ENCODE data around the gene RXRG.

RXRG gene

DNA sequence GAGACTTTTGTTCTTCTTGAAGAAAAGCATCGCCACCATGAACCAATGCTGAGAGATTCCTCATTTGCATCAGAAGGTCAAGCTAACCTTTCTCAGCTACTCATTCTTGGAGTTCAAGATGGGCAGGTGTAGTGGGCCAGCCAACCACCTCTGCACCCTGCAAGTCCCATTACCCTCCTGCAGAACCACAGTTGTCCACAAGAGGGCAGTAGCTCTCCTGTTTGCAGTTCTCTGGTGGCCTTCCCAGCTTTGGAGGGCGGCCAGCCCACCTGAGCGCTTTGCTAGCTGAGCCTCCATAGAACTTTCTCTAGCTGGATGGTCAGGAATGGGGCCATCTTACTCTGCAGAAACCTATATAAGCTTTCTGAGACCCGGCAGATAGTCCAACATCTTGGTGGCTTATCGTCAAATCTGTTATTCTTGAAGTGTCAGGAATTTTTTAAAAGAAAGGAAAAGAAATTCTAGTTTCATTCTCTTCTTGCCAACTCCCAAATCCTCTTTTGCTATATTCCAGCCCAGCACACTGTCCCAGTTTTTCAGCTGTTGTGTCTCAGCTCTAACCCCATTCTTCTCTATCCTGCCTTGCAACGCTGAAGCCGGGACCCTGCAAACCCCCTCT is 77.4 kb downstream of the RXRG start:
- DNase-seq (ENCODE audit: low spot score) = no peak

DNA sequence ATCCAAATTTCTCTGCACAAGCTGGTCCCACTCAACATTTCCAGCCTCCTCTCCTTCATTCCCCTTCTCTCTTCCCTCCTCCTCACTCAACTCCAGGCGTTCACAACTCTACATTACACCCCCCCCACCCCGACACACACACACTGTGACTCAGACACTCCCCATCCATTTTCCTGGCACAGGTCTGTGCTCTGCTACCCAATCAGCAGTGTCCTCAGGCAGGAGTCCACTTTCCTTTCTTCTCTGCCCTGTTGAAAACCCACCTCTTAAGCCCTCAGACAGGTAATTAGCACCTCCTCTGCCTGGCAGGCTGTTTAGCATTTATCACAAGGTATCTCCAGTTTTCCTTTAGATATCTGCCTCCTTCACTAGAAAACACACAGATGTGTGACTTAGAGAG is 79.6 kb downstream of the RXRG start:
- no peak for DNase-seq (ENCODE audit: low spot score)

DNA sequence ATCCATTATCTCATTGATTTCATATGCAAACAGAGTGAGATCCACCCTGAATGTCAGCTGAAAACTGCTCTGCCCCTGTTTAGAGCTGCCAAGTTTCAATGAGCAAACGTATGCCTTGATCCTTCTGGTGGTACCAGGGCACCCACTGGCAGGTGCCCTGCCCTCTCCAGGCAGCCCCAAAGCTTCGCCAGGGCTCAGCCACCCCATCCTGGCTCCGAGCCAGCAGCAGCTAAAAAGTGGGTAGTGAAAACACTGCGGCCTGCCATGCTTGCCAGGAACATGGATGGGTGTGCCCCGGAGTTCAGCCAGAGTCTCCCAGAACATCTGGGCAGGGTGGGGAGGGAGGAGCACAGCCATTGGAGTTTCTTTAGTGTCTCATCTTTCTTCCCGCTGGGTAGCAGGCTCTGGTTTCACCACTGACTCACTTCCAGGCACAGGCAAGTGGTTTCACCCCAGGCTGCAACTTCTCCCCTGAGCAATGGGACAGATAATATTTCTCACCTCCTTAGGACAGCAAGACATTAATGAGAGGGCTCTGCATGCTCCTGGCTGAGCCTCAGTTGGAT is 80.3 kb downstream of the RXRG start:
- no peak for DNase-seq (ENCODE audit: low spot score)

DNA sequence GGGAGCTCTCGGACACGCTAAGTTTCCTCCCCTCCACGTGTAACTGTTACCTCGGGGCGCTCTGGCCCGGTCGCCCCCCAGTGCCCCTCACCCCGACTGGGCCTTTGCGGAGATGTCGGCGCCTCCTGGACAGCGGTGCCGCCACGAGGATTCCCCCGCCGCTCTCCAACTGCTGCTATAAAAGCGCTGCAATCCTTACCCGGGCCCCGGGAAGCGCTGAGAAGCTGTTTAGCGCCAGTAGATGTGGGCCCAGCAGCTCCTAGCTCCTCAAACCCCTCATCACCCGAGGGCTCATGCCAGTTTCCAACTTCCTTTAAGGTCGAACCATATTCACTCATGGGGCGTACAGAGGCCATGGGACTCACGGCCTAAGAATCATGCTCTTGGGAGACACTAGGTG is 88.0 kb downstream of the RXRG start:
- DNase-seq (ENCODE audit: low spot score) = no peak

DNA sequence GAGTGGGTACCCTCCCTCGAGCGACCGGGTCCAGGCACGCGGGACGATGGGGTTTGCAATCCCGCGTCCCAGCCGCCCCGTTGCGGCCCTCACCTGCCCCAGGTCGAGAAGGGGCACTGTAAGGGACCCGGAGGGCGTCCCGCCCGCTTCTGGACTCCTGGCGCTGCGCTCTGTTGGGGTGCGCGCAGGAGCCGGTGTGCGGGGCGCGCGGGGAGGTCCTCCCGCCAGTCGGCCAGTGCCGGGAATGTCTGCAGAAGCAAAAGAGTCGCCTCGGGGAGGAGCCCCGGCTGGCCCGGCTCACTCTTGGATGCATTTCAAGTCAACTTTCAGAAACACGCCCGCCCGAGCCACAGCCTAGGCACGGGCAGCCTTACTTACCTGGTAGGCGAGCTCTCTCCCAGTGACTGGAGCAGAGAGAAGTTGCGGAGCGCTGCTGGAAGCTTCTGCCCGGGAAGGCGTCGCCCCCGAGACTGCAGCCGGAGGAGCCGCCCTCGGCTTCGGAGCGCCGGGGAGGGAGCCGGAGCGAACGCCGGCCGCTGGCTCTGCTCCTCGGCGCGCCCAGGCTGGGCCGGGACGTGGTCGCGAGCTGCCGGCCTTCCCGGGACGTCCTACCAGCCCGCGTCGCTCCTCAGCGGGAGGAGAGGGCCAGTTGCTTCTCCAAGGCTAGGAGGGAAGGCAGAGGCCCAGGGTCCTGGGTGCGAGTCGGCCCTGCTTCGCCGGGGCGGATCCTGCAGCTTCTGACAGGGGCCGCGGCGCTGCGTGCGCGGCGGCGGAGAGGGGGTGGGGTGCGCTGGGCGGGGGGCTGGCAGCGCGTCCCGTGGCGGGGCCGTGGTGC is 88.7 kb downstream of the RXRG start, which contains the start of gene LMX1A:
TSS of gene LMX1A (minus strand) at position 739 of the 835 bp plus-strand sequence. CDS start 1,156 bp downstream, outside the sequence.
- DNase-seq (ENCODE audit: low spot score) = peak; percentile 78

DNA sequence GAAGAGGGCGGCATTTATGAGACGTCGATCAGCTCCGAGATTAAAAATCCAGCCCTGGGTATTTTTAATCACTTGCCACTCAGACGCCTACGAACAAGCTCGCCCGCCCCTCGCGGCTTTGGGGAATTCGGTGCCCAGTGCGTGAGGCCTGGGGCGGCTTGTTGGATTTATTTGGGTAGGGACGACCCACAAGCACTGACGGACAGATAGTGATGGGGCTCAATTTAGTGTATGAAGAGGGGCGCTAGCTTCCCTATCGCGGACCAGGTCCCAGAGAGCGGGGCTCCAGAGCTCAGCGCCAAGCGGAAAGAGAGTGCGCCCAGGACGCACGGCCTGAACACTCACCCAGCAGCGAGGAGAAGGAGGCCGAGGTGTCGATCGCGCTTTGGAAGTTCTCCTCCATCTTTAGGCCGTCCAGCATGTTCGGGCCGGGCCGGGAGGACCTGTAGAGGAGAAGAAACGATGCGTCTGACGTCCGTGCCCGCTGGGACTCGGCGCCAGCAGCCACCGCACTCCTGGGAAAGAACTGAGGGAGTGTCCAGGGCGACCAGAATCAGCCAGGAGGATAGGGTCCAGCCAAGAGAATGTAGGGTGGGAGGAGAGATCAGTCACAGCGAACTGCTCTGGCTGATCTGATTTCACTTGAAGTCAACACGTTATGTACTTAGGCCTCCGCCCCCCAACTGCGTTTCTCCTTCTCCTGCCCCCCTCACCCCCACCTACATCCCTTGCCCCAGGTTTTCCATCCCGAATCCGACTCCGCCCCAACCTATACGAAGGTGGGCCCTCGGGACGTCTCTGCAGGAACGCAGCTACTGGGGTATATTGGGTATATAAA is 89.6 kb downstream of the RXRG start:
- DNase-seq (ENCODE audit: low spot score) = no peak

DNA sequence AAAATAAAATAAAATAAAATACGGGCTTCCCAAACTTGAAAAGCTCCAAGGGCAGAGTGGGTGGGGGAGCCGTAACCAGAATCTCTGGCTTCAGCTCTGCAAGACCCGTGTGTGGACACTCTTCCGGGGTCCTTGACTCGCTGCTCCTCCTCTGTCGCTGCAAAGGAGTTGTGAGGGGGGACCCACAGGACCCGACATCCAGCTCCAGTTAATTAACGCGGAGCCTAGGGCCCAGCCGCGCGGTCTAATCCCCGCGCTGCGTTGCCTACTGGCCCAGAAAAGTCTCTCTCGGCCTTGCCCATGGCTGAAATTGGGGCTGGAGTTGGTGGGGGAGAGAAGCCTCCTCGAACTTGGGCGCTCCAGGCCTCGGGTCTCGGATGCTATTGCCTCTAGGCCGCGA is 90.2 kb downstream of the RXRG start:
- no peak for DNase-seq (ENCODE audit: low spot score)

DNA sequence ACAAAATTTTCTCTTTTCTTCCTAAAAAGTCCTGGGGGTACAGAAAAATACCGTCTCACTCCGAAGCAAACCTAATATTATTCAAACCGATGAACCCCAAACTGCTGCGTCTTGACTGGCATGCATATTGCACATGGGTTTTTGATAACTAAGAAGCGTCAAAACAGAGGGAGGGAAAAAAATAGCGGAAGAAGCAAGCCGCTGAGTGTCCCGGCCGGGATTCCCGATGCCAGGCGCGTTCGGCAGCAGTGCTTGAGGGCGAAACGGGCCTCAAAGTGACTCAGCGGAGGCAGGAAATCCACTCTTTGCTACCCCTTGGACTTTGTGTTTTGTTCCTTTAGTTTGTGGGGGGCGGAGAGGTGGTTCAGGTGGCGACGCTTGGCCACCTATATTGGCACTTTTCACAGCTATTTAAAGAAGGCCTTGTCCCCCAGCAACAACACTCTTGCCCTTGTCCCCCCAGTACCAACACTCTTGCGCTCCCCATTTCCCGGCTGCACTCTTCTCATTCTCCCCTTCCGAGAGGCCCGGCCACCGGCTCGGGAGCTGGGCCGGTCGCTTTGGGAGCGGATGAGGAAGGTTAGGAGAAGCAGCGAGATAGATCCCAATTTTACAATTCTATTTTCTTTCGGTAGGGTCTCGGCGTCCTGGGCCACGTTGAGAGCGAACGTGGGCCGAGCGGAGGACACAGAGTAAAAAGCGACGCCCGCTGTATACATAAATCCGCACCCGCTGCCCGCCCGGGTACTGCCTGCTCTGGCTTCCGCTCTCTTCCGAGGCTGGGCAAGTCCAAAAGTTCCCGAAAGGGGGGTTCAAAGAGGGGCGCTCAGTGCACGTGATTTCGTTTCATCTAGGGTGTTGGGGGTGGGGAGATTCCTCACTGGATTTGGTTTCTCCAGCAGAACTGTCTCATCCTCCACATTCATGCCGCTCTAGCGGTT is 90.9 kb downstream of the RXRG start:
- no peak for DNase-seq (ENCODE audit: low spot score)

DNA sequence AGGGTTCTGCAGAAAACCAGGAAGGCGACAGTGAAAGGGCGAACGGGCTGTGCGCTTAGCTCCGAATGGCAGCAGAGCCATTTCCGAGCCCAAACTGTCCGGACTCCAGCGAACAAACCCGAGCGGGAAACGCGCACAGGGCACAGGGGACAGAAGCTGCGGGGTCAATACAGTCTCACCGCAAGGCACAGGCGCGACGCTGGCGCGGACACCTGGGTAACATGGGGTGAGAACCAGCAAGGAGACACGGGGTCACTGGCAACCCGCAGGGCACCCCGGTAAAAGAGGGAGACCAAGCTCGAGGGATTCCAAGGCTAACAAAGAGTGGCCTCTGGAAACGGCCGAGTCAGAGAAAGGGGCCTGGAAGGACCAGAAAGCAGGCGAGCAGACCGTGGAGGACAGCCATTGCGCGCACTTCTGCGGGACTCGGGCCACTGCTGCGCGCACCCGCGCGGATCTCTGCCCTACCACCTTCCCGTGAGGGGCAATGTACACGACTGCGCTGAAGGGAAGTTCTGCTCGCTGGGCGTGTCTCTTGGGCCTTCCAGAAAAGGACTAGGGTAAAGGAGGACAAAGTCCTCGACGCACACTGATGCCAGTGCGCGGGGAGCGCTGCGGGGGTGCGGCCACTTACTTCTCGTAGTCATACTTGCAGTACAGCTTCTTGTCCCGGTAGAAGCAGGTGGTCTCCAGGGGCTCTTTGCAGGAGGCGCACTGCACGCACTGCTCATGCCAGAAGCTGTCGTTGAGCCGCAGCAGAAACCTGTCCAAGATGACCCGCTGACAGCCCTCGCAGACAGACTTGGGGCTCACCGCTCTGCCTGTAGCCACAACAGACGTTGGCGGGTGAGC is 92.3 kb downstream of the RXRG start:
- no peak for DNase-seq (ENCODE audit: low spot score)

DNA sequence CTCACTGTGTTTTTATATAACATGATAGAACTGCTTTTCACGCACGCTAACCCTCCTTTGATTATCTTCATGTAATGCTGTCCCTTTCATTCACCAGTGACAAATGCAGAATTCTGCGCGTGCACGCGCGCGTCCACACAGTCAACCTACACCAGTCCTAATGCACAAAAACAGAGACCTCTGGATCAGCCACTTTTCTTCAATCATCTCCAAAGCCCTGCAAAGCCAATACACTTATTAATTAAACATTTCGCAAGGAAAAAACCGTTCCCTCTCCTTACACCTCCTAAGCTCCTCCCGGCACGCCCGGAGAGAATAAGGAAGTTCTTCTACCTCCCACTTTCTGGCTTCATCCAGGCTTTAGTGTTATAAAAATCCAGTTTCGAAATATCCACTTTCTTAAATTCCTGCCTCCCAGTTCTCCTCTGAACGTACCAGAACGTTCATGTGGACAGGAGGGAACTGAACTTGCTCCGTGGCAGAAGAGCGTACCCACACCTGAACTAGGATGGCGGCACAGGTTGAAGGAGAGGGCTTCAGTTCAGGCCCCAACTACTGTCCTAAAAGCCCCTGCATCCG is 93.0 kb downstream of the RXRG start:
- DNase-seq (ENCODE audit: low spot score) = no peak

Measured in left forelimb (tissue), 1 donor.